ENCODE data around the gene RFFL. TPM values are rescaled to one million over a fixed set of nuclear protein-coding genes. Genes with fewer than 3 reads are reported as not detected.

The RFFL gene
- total RNA-seq, 4 donors from 2014 or later, result 16.7 to 43.8 (median 30.8) TPM

DNA sequence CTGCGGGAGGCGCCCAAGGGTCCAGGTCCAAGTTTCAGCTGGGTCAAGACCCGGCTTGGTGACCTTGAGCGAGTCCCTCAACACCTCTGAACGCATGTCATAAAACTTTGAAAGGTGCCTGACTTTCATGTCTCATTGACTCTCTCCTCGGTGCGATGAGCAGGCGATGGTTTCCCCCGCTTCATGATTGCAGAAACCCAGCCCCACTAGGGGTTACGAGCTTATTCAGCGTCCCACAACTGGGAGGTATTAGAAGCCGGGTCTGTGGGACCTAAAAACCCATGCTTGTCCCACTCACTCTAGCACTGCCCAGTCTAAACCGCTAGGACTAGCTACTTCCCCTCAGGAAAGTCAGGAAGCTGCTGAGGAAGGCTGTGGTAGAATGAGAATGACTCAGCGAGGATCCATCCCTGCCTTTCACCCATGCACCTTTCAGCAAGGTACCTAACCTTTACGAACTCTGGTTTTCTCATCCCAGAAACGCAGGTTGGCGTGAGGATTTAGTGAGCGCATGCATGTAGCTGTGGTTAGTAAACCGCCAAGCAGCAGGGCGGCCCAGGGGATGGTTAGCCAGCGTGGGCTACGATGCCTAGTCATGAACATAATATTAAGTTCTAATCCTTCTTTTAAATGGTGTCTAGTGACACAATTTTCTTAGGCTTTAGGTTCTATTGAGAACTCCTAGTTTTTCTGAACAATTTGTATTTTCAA, 26.2 kb upstream of the RFFL start:
- H3K9me3 ChIP-seq, result no peaks in the 10 kb centered on the region
- WGBS, 2 donors (ENCODE audit: low coverage in 1 of 2), result 45 to 61% methylated on average over 8 to 13 of the region's 22 CpGs
- H3K4me3 ChIP-seq, result peak overlapping the region in 1 of 2 donors; percentile 99
- no peaks in the 10 kb centered on the region for H3K27me3 ChIP-seq
- peak overlapping the region in 3 of 4 donors; percentile 87 to 94 (median 89) for H3K27ac ChIP-seq
- peak; percentile 16 for ATAC-seq
- no peak for TF ChIP-seq POLR2A (IDR thresholded peaks at IDR 0.05)
- TF ChIP-seq EP300 (IDR thresholded peaks at IDR 0.05), result no peak
- TF ChIP-seq POLR2AphosphoS5 (IDR thresholded peaks at IDR 0.05), result no peak
- TF ChIP-seq, protein P1, sequence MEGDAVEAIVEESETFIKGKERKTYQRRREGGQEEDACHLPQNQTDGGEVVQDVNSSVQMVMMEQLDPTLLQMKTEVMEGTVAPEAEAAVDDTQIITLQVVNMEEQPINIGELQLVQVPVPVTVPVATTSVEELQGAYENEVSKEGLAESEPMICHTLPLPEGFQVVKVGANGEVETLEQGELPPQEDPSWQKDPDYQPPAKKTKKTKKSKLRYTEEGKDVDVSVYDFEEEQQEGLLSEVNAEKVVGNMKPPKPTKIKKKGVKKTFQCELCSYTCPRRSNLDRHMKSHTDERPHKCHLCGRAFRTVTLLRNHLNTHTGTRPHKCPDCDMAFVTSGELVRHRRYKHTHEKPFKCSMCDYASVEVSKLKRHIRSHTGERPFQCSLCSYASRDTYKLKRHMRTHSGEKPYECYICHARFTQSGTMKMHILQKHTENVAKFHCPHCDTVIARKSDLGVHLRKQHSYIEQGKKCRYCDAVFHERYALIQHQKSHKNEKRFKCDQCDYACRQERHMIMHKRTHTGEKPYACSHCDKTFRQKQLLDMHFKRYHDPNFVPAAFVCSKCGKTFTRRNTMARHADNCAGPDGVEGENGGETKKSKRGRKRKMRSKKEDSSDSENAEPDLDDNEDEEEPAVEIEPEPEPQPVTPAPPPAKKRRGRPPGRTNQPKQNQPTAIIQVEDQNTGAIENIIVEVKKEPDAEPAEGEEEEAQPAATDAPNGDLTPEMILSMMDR (IDR thresholded peaks at IDR 0.05), result no peak
- H3K36me3 ChIP-seq, result no peaks in the 10 kb centered on the region
- peaks cover 0 to 25% (median 5%) of the 10 kb centered on the region in 3 donors for H3K4me1 ChIP-seq

DNA sequence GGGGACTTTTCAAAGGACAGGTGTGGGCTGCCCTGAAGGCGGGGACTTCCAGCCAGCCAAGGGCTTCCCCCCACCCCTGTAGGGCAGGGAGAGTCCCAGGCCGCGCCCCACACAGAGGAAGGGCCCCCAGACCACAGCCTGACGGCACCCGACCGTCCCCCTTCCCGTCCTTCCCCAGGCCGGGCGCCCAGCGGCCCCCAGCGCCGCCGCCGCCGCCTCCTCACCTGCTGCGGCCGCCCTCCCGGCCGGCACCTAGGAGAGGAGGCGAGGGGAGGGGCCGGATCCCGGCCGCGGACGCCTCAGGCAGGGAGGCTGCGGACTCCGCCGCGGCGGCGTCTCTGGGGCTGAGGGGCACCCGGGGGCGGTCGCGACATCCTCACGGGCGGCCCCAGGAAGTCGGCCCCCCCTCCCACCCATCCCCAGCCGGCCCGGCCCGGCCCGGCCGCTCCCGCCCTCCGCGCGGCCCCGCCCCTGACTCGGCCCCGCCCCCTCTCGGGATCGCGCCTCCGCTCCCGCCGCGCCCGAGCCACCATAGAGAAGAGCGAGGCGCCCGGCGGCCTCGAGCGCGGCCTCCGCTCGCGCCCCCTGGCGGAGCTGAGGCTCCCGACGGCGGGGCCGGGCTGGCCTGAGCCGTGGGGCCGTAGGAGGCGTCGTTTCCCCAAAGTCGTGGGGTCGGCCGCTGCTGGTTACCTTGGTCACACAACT, 25.5 kb upstream of the RFFL start:
- no peaks in the 10 kb centered on the region for H3K36me3 ChIP-seq
- 0% methylated on average over 4 of the region's 80 CpGs; no CpG with 5 or more reads in 1 of the 2 donors for WGBS, 2 donors (ENCODE audit: low coverage in 1 of 2)
- H3K27ac ChIP-seq, result peak overlapping the region; percentile 66 to 94 (median 88)
- H3K4me3 ChIP-seq, result peak overlapping the region; percentile 82 to 99
- H3K9me3 ChIP-seq, result no peaks in the 10 kb centered on the region
- TF ChIP-seq POLR2A (IDR thresholded peaks at IDR 0.05), result peak; percentile 25 to 46
- TF ChIP-seq, protein P1 (IDR thresholded peaks at IDR 0.05), result peak; percentile 81 to 95 (median 92)
- no peak for TF ChIP-seq EP300 (IDR thresholded peaks at IDR 0.05)
- TF ChIP-seq POLR2AphosphoS5 (IDR thresholded peaks at IDR 0.05), result no peak
- peak; percentile 96 for ATAC-seq
- H3K27me3 ChIP-seq, result no peaks in the 10 kb centered on the region
- peaks cover 0 to 25% (median 5%) of the 10 kb centered on the region in 3 donors for H3K4me1 ChIP-seq

DNA sequence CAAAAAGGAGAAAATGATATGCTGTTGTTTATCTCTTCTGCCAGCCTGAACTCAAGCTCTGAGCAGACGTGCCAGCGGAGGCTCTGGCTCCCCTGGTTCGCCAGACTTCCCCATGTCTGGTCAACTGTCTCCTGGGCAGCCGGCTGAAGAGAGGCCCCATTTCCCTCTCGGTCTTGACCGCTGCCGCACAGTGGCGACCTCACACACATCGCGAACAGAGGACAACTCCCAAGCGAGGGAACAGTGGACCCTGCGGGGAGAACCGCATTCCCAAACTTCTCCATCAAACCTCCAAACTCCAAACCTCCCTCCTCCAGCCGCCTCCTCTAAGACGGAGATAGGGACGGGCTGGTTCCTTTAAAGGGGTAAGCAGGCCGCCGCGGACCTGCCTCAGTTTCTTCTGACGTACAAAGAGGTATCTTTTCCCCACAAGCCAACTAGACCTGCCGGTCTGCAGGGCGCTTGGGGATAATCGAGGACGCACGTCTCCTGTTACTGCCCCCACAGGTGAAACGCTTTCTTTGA, 24.9 kb upstream of the RFFL start:
- Histone ChIP-seq H3K27ac (peak overlapping the region; percentile 66 to 94 (median 88)), H3K4me1 (peaks cover 0 to 25% (median 5%) of the 10 kb centered on the region in 3 donors), H3K27me3 (no peaks in the 10 kb centered on the region), H3K9me3 (no peaks in the 10 kb centered on the region), H3K4me3 (peak overlapping the region; percentile 82 to 99), H3K36me3 (no peaks in the 10 kb centered on the region)
- WGBS, 2 donors (ENCODE audit: low coverage in 1 of 2), result 0% methylated on average over 10 to 11 of the region's 26 CpGs
- TF ChIP-seq EP300 (IDR thresholded peaks at IDR 0.05) (no peak), POLR2AphosphoS5 (IDR thresholded peaks at IDR 0.05) (no peak), POLR2A (IDR thresholded peaks at IDR 0.05) (no peak)
- TF ChIP-seq, protein P1 (IDR thresholded peaks at IDR 0.05), result no peak
- ATAC-seq, result peak; percentile 51

DNA sequence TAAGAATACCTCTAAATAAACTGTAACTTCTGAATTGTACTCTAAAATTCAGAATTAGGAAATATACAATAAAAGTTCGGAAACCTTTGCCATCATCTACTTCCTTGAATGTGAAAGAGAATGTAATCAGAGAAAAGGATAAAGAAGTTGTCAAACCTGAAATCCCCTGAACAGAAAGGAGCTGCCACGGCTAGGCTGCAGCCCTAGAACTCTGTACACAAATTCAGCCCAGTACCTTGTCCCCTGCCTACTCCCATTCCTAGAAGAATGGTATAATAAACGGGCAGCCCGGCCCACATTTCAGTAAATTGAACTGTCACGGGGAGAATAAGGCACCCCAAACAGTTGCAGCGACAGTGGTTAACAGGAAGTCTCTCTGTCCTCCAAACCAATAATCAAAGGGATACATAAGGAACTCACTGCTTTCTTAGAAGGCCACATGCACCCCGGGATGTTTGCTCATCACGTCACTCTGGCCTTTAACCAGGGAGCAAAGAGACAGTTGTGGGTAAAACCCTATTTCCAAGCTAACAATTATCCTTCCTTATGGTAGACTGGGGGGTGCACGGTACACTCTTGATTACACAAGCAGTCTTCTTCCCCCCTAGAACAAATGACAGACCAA, 24.3 kb upstream of the RFFL start:
- TF ChIP-seq POLR2A (IDR thresholded peaks at IDR 0.05) (no peak), POLR2AphosphoS5 (IDR thresholded peaks at IDR 0.05) (no peak), EP300 (IDR thresholded peaks at IDR 0.05) (no peak)
- TF ChIP-seq, protein P1 (IDR thresholded peaks at IDR 0.05), result no peak
- no peaks in the 10 kb centered on the region for H3K9me3 ChIP-seq
- peak overlapping the region; percentile 66 to 94 (median 88) for H3K27ac ChIP-seq
- ATAC-seq, result no peak
- no peaks in the 10 kb centered on the region for H3K36me3 ChIP-seq
- peaks cover 0 to 26% (median 5%) of the 10 kb centered on the region in 3 donors for H3K4me1 ChIP-seq
- H3K27me3 ChIP-seq, result no peaks in the 10 kb centered on the region
- 20 to 32% methylated on average over 3 to 8 of the region's 9 CpGs for WGBS, 2 donors (ENCODE audit: low coverage in 1 of 2)
- H3K4me3 ChIP-seq, result peak overlapping the region; percentile 82 to 99
